Caco-2 (cell line): ENCODE measurements around the gene MESD. TPM values are rescaled to one million over a fixed set of nuclear protein-coding genes. Genes with fewer than 3 reads are reported as not detected.

Source experiments
- BruUV-seq: library from RNA; stranded (reverse); fragments of 400-500 nt; replicated peaks from 2 replicates; lab custom pipeline; 2021; lab: Mats Ljungman, UMichigan
- CTCF ChIA-PET: fragments of 300-600 bp; sonication (Branson Sonifier 250); formaldehyde crosslinking; loops from one replicate; lab custom pipeline; 2022; ENCODE audit warnings: antibody characterized with exemption; lab: Charles Lee
- POLR2A ChIA-PET: fragments of 300-600 bp; sonication (Branson Sonifier 250); formaldehyde crosslinking; loops from one replicate; lab custom pipeline; 2022; ENCODE audit warnings: antibody characterized with exemption; lab: Charles Lee
- DNase-seq, 2 experiments: peaks; one replicate each; pipeline versions ENCODE4 v3.0.0 to v3.0.0-alpha.2; 2020 to 2022
- H3K27me3 ChIP-seq: replicated peaks from 2 replicates; pipeline ENCODE4 v1.6.0; 2011; ENCODE audit warnings: low read length; ENCODE audit not compliant: control insufficient read depth, insufficient read depth
- H3K36me3 ChIP-seq: 2 replicates; pipeline ENCODE4 v1.5.1; 2011; ENCODE audit warnings: low read length; ENCODE audit not compliant: control insufficient read depth, insufficient read depth
- H3K4me1 ChIP-seq: fragments of 250-450 bp; sonication (Bioruptor Pico); 2 replicates; pipeline ENCODE4 v1.5.1; 2020; ENCODE audit warnings: mild to moderate bottlenecking
- H3K4me3 ChIP-seq: 2 replicates; pipeline ENCODE4 v1.5.1; 2011; ENCODE audit warnings: low read depth, mild to moderate bottlenecking, control low read depth, low read length
- H3K9me3 ChIP-seq: fragments of 250-450 bp; sonication (Bioruptor Pico); 2 replicates; pipeline ENCODE4 v1.5.1; 2020; ENCODE audit warnings: mild to moderate bottlenecking, moderate library complexity
- H3K27ac Mint-ChIP-seq: one replicate; pipeline ENCODE4 v1.8.0; 2022; ENCODE audit warnings: mixed read lengths; ENCODE audit not compliant: unreplicated experiment
- H3K27me3 Mint-ChIP-seq: one replicate; pipeline ENCODE4 v1.8.0; 2022; ENCODE audit warnings: mixed read lengths; ENCODE audit not compliant: insufficient read depth, unreplicated experiment
- H3K36me3 Mint-ChIP-seq: one replicate; pipeline ENCODE4 v1.8.0; 2022; ENCODE audit warnings: mild to moderate bottlenecking, mixed read lengths; ENCODE audit not compliant: insufficient read depth, unreplicated experiment
- H3K4me1 Mint-ChIP-seq: one replicate; pipeline ENCODE4 v1.8.0; 2022; ENCODE audit warnings: low read depth, mixed read lengths; ENCODE audit not compliant: unreplicated experiment
- H3K4me3 Mint-ChIP-seq: one replicate; pipeline ENCODE4 v1.8.0; 2022; ENCODE audit warnings: mild to moderate bottlenecking, moderate library complexity, mixed read lengths; ENCODE audit not compliant: unreplicated experiment
- H3K9me3 Mint-ChIP-seq: one replicate; pipeline ENCODE4 v1.8.0; 2022; ENCODE audit warnings: mixed read lengths; ENCODE audit not compliant: unreplicated experiment
- intact Hi-C: fragments of 100-400 bp; cut with micrococcal nuclease; formaldehyde crosslinking; loops from one replicate; pipeline ENCODE4 v1.10.0; 2022; ENCODE audit not compliant: unreplicated experiment
- total RNA-seq: library from RNA; stranded (reverse); gene quantifications from 2 replicates; pipeline ENCODE4 v1.2.3, GENCODE V29; 2022
- TF ChIP-seq, protein P1 (sequence below), 2 experiments: fragments of 200-600 bp in 1 of 2; IDR thresholded peaks; 1 replicate in 1 of 2; 2 replicates in 1 of 2; pipeline versions ENCODE4 v1.5.1 to v1.8.0; 2011 to 2022; ENCODE audit warnings: antibody characterized with exemption in 1 of 2, control low read depth in 1 of 2, inconsistent platforms in 1 of 2, low read depth in 1 of 2, low read length in 1 of 2, mild to moderate bottlenecking in 1 of 2, moderate library complexity in 1 of 2; ENCODE audit not compliant: insufficient read depth in 1 of 2, severe bottlenecking in 1 of 2, unreplicated experiment in 1 of 2

MESD gene
- total RNA-seq, 1 experiment from 2014 or later, result 30.3 TPM

DNA sequence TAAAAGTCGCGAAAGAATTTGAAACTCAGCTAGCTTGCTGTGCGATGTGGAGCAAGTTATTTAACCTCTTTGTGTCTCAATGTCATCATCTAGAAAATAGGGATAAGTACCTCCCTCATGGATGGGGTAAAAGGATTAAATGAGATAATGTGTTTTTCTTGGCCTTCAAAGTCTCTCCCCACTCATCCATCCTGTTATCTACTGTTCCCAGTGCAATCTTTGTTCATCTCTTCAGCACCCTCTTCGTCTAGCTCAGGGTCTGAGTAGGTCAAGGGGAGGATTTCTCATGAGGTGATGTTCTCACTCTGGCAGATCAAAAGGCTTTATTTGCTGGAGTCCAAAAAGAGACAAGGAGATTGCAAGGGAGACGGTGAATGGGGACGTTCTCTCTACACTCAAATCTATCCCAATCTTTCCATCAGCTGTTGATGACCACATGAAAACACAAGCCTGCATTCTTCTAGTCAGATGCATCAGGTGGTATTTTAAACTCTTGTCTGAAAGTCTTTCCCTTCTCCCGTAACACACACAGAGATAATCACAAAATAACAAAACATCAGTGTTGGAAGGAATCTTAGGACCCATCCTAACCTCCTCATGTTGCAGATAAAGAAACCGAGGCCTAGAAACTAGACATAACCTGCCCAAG is 1.3 kb downstream of the MESD start:
- no peaks in the 10 kb centered on the region for H3K27me3 Mint-ChIP-seq
- H3K4me3 Mint-ChIP-seq, result peak overlapping the region; percentile 94
- intact Hi-C loops, result no loop called here
- H3K9me3 ChIP-seq, result no peaks in the 10 kb centered on the region
- ChIA-PET POLR2A (no interaction called here), CTCF (interaction anchor here (1.1 kb wide), 1 partner anchor 36 kb away, joined by 3 read pairs; no protein-coding TSS in a partner anchor)
- H3K4me3 ChIP-seq, result peak overlapping the region; percentile 94
- DNase-seq, result no peak
- H3K36me3 ChIP-seq, result no peaks in the 10 kb centered on the region
- no peaks in the 10 kb centered on the region for H3K27me3 ChIP-seq
- H3K4me1 ChIP-seq, result peaks cover 16% of the 10 kb centered on the region
- H3K9me3 Mint-ChIP-seq, result no peaks in the 10 kb centered on the region
- TF ChIP-seq, protein P1, sequence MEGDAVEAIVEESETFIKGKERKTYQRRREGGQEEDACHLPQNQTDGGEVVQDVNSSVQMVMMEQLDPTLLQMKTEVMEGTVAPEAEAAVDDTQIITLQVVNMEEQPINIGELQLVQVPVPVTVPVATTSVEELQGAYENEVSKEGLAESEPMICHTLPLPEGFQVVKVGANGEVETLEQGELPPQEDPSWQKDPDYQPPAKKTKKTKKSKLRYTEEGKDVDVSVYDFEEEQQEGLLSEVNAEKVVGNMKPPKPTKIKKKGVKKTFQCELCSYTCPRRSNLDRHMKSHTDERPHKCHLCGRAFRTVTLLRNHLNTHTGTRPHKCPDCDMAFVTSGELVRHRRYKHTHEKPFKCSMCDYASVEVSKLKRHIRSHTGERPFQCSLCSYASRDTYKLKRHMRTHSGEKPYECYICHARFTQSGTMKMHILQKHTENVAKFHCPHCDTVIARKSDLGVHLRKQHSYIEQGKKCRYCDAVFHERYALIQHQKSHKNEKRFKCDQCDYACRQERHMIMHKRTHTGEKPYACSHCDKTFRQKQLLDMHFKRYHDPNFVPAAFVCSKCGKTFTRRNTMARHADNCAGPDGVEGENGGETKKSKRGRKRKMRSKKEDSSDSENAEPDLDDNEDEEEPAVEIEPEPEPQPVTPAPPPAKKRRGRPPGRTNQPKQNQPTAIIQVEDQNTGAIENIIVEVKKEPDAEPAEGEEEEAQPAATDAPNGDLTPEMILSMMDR (IDR thresholded peaks at IDR 0.05; ENCODE audit: insufficient read depth in 1 of 2, low read depth in 1 of 2, low read length in 1 of 2, severe bottlenecking in 1 of 2, unreplicated experiment in 1 of 2), result no peak
- BruUV-seq, result TSS peak; percentile 65
- peaks cover 17% of the 10 kb centered on the region for H3K4me1 Mint-ChIP-seq
- H3K27ac Mint-ChIP-seq, result no peak overlapping the region
- peaks cover 5% of the 10 kb centered on the region for H3K36me3 Mint-ChIP-seq

DNA sequence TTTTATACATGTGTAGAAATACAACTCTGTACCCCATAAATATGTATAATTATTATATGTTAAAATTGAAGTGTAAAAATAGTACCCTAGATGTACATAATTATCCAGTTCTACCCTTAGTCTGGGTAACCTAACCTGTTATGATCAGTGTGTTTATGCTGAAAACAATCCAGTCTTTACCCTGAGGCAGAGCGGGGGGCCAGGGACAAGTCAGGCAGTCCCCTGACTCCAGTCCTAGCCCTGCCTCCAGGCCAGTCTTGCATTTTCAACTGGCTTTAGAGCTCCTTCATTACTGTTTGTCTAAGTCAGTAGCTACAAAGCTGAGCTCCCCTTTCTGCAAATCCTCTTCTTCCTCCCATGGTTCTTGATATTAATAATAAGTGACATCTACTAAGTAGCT is 3.1 kb downstream of the MESD start:
- Mint-ChIP-seq H3K27ac (no peak overlapping the region), H3K36me3 (peaks cover 13% of the 10 kb centered on the region), H3K4me1 (peaks cover 17% of the 10 kb centered on the region), H3K27me3 (no peaks in the 10 kb centered on the region), H3K9me3 (no peaks in the 10 kb centered on the region), H3K4me3 (no peak overlapping the region)
- CTCF ChIA-PET, result no interaction called here
- intact Hi-C loops, result no loop called here
- DNase-seq, result no peak
- H3K4me1 ChIP-seq, result peaks cover 16% of the 10 kb centered on the region
- H3K9me3 ChIP-seq, result no peaks in the 10 kb centered on the region
- H3K36me3 ChIP-seq, result no peaks in the 10 kb centered on the region
- POLR2A ChIA-PET, result no interaction called here
- H3K4me3 ChIP-seq, result no peak overlapping the region
- TF ChIP-seq, protein P1 (IDR thresholded peaks at IDR 0.05; ENCODE audit: insufficient read depth in 1 of 2, low read depth in 1 of 2, low read length in 1 of 2, severe bottlenecking in 1 of 2, unreplicated experiment in 1 of 2), result no peak
- BruUV-seq, result no TSS peak
- no peaks in the 10 kb centered on the region for H3K27me3 ChIP-seq

DNA sequence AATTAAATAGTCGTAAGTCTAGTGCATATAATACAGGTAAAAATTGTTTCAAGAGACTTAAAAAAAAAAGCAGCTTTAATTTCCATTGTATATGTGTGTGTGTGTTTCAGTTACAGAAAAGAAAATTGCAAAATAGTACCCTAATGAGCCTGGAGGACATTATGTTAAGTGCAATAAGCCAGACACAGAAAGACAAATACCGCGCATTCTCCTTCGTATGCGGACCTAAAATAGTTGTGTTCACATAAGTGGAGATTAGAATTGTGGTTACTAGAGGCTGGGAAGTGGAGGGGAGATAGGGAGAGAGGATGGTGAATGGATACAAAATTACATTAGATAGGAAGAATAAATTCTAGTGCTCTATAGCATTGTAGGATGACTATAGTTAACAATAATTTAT is 3.6 kb downstream of the MESD start:
- Histone ChIP-seq H3K36me3 (no peaks in the 10 kb centered on the region), H3K4me1 (peaks cover 16% of the 10 kb centered on the region), H3K9me3 (no peaks in the 10 kb centered on the region), H3K27me3 (no peaks in the 10 kb centered on the region), H3K4me3 (no peak overlapping the region)
- TF ChIP-seq, protein P1 (IDR thresholded peaks at IDR 0.05; ENCODE audit: insufficient read depth in 1 of 2, low read depth in 1 of 2, low read length in 1 of 2, severe bottlenecking in 1 of 2, unreplicated experiment in 1 of 2), result no peak
- peaks cover 13% of the 10 kb centered on the region for H3K36me3 Mint-ChIP-seq
- ChIA-PET CTCF (no interaction called here), POLR2A (no interaction called here)
- no peaks in the 10 kb centered on the region for H3K27me3 Mint-ChIP-seq
- no TSS peak for BruUV-seq
- DNase-seq, result no peak
- H3K4me1 Mint-ChIP-seq, result peaks cover 17% of the 10 kb centered on the region
- H3K4me3 Mint-ChIP-seq, result no peak overlapping the region
- intact Hi-C loops, result no loop called here
- no peak overlapping the region for H3K27ac Mint-ChIP-seq
- no peaks in the 10 kb centered on the region for H3K9me3 Mint-ChIP-seq
